Stomach (tissue), 9 donors: ENCODE results near the gene SLC12A7. TPM values are rescaled to one million over a fixed set of nuclear protein-coding genes. Genes with fewer than 3 reads are reported as not detected.

Source experiments
- DNase-seq, 2 donors: peaks; one replicate each; pipeline versions ENCODE4 v3.0.0 to v3.0.0-alpha.2; 2013 to 2019
- H3K27ac ChIP-seq, 5 donors: fragments of 200-600 bp in 4 of 5; sonication (generic) in 4 of 5; one replicate each; pipeline ENCODE4 v1.5.1; 2013 to 2019; ENCODE audit warnings: mild to moderate bottlenecking in 1 of 5, moderate library complexity in 1 of 5
- H3K27me3 ChIP-seq, 3 donors: fragments of 200-600 bp; sonication (generic); one replicate each; pipeline ENCODE4 v1.5.1; 2017 to 2019; ENCODE audit warnings: mixed run types in 1 of 3
- H3K36me3 ChIP-seq, 4 donors: fragments of 200-600 bp; sonication (generic); 1 replicate in 3 of 4; 2 replicates in 1 of 4; pipeline ENCODE4 v1.5.1; 2016 to 2019
- H3K4me1 ChIP-seq, 4 donors: fragments of 200-600 bp; sonication (generic); one replicate each; pipeline ENCODE4 v1.5.1; 2016 to 2019
- H3K4me3 ChIP-seq, 4 donors: fragments of 200-600 bp; sonication (generic) in 3 of 4; one replicate each; pipeline ENCODE4 v1.5.1; 2016 to 2019; ENCODE audit warnings: mild to moderate bottlenecking in 1 of 4
- H3K9me3 ChIP-seq, 4 donors: fragments of 200-600 bp; sonication (generic); one replicate each; pipeline ENCODE4 v1.5.1; 2016 to 2019
- CTCF ChIP-seq, 7 experiments: fragments of 450-650 bp in 4 of 7; fragments of 200-600 bp in 3 of 7; sonication (generic) in 3 of 7; IDR thresholded peaks; one replicate each; pipeline ENCODE4 v1.5.1; 2016 to 2019; ENCODE audit warnings: antibody characterized with exemption in 7 of 7, control low read depth in 2 of 7, mild to moderate bottlenecking in 1 of 7
- EP300 ChIP-seq: sonication (generic); formaldehyde crosslinking; IDR thresholded peaks from one replicate; pipeline ENCODE4 v1.6.1; 2017; ENCODE audit warnings: antibody characterized with exemption
- POLR2A ChIP-seq, 4 donors: fragments of 450-650 bp; IDR thresholded peaks; one replicate each; pipeline ENCODE4 v1.6.1; 2016; ENCODE audit warnings: antibody characterized with exemption in 4 of 4, control low read depth in 2 of 4, mild to moderate bottlenecking in 1 of 4, moderate library complexity in 1 of 4
- POLR2AphosphoS5 ChIP-seq, 3 donors: sonication (generic); formaldehyde crosslinking; IDR thresholded peaks; one replicate each; pipeline ENCODE4 v1.6.1; 2016; ENCODE audit warnings: antibody characterized with exemption in 3 of 3
- WGBS, 5 donors: extraction: QIAGEN DNeasy Blood & Tissue Kit in 3 of 5; methylation state at CpG; one replicate each; pipeline versions ENCODE4 v1.1.5 to v1.1.7; 2013 to 2018; 5-methylcytosine and 5-hydroxymethylcytosine counted together
- intact Hi-C: fragments of 100-400 bp; cut with DNase I; formaldehyde crosslinking; loops from one replicate; pipeline ENCODE4 v1.15.1; 2023; ENCODE audit warnings: low total_unique reads
- polyA plus RNA-seq, 3 donors: library from polyadenylated mRNA; stranded (reverse); fragments of 200-250 nt; gene quantifications; one replicate each; pipeline ENCODE4 v1.2.3, GENCODE V29; 2013
- total RNA-seq, 5 donors: library from RNA; depleted of rRNA; stranded (reverse); fragments of >200 nt; gene quantifications; one replicate each; pipeline versions ENCODE4 v1.1.0 to v1.2.3, GENCODE V29; 2014 to 2016
- donor health status: healthy with polysubstance abuse.
- donor health status: Bipolar disorder and iron deficiency.
- donor health status: healthy.

SLC12A7 gene
- total and polyA plus RNA-seq, 8 donors, result 4.7 to 346 (median 37.7) TPM

DNA sequence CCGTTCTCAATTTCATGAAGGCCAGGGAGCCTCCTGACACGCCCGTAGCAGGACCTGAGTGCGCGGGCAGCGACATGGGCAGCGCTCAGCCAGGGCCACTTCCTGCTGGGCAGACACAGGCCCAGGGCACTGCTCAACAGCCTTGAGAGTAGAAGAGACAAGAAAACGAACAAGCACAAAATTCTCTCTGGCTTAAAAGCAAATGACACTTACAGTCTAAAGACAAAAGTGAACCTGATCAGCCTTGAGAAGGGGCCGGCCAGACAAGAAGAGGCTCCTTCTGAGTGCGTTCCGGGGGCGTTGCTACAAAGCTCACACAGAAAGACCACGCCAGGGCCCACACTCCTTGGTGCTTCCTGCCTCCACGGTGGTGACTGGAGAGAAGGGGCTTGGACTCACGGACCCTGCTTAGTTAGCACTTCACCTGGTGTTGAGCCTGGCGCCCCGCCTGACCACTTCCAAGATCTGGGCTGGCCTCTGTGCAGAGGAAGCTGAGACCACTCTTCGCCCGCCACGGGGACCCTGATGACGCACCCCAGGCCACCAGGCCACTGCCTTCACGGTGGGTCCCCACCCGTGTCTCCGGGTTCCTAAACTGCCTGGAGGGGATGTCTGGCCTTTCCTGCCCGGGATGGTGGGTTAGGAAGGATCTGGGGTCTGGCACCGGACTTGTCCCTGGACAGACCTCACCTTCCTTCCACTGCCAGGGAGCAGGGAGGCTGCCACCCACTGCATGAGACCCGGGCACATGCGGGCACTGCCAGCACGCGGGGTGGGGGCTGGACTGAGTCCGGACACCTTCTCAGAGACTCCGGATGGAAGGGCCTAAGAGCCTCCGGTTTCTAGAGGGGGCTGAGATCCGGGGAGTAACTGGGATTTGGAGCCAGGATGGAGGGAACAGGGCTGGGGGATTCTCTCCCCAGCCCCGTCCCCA, 1.3 kb downstream of the SLC12A7 start:
- 14 to 29% (median 21%) methylated on average over 24 to 35 of the region's 35 CpGs for WGBS, 5 donors
- peak; percentile 54 to 68 for DNase-seq
- H3K27me3 ChIP-seq, result peaks cover 0 to 17% (median 0%) of the 10 kb centered on the region in 3 donors
- intact Hi-C loops, result no loop called here
- no peaks in the 10 kb centered on the region for H3K36me3 ChIP-seq
- peak overlapping the region; percentile 92 to 97 (median 95) for H3K27ac ChIP-seq
- H3K4me1 ChIP-seq, result peaks cover 44 to 72% (median 70%) of the 10 kb centered on the region in 4 donors
- H3K4me3 ChIP-seq, result peak overlapping the region; percentile 82 to 98 (median 86)
- TF ChIP-seq CTCF (IDR thresholded peaks at IDR 0.05) (no peak), POLR2AphosphoS5 (IDR thresholded peaks at IDR 0.05) (peak in 1 of 3 donors; percentile 25), EP300 (no peak)
- no peaks in the 10 kb centered on the region for H3K9me3 ChIP-seq

DNA sequence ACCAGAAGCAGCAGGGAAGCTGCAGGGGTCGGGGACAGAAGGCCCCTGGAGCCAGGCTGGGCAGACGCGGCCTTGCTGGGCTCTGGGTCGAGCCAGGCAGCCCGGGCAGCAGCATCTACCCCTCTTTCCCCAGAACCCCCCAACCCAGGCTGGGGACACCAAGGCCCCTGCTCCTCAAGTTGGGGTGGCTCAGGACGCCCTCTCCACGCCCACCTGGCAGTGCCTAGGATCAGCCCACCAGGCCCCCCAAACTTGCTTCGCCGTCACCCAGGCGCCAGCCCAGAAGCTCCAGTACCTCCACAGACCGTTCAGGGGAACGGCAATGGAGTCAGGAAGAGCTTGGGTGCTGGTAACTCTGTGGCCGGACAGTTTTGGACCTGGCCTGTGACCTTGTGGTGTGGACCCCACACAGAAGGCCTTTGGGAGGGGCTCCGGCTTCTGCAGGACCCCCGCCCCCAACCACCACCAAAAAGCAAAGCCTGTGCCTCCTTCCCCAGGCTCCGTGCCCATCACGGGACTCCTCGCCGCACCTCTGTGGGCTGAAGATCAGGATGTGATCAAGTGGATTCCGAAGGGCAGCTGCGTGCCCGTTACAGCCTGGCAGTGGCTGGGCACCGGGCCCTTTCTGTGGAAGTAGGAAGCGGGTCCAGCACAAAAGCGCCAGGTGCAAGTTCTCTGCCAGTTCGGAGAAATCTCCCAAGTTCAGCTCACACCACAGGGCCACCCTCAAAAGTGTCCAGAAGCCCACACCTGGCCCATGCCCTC, 2.1 kb downstream of the SLC12A7 start:
- TF ChIP-seq POLR2A (IDR thresholded peaks at IDR 0.05), result no peak
- no peak for TF ChIP-seq EP300
- no peak for TF ChIP-seq POLR2AphosphoS5 (IDR thresholded peaks at IDR 0.05)
- no peak for TF ChIP-seq CTCF (IDR thresholded peaks at IDR 0.05)
- H3K4me1 ChIP-seq, result peaks cover 52 to 80% (median 78%) of the 10 kb centered on the region in 4 donors
- DNase-seq, result no peak
- intact Hi-C loops, result no loop called here
- no peaks in the 10 kb centered on the region for H3K36me3 ChIP-seq
- H3K9me3 ChIP-seq, result no peaks in the 10 kb centered on the region
- peak overlapping the region; percentile 92 to 97 (median 95) for H3K27ac ChIP-seq
- 63 to 68% (median 65%) methylated on average over 14 to 26 of the region's 26 CpGs for WGBS, 5 donors
- H3K4me3 ChIP-seq, result peak overlapping the region; percentile 9 to 98 (median 86)
- peaks cover 0 to 17% (median 0%) of the 10 kb centered on the region in 3 donors for H3K27me3 ChIP-seq

DNA sequence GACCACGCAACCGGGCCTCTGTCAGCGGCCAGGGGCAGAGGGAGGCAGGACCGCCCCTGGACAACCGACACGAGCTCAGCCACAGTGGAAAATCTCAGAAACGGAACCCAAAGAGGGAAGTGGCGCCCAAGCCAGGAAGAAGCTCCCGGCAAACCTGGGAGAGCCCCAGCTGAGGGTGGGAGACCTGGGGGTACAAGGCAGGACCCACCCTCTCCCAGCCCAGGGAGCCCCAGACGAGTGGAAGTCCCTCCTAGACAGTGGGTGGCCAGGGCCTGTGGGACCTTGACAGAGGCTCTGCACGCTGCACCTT, 3.0 kb downstream of the SLC12A7 start:
- WGBS, 5 donors, result 68 to 89% (median 79%) methylated on average over 8 to 11 of the region's 11 CpGs

More for the DNA sequence above, 3.0 kb downstream of the SLC12A7 start:
- Histone ChIP-seq H3K4me1 (peaks cover 61 to 89% (median 87%) of the 10 kb centered on the region in 4 donors), H3K36me3 (no peaks in the 10 kb centered on the region), H3K27ac (peak overlapping the region; percentile 92 to 97 (median 95)), H3K27me3 (peaks cover 0 to 17% (median 0%) of the 10 kb centered on the region in 3 donors), H3K9me3 (no peaks in the 10 kb centered on the region), H3K4me3 (peak overlapping the region in 2 of 4 donors; percentile 85 to 88)
- DNase-seq, result no peak
- no peak for TF ChIP-seq CTCF (IDR thresholded peaks at IDR 0.05)
- TF ChIP-seq EP300, result no peak
- TF ChIP-seq POLR2A (IDR thresholded peaks at IDR 0.05), result no peak
- TF ChIP-seq POLR2AphosphoS5 (IDR thresholded peaks at IDR 0.05), result no peak
- intact Hi-C loops, result no loop called here
